Gastroesophageal sphincter (tissue), 3 donors: ENCODE data around the gene EVC2.

Experiments
- POLR2A ChIP-seq, 2 donors: fragments of 450-650 bp; IDR thresholded peaks; one replicate each; pipeline ENCODE4 v1.6.1; 2017; ENCODE audit warnings: antibody characterized with exemption in 2 of 2, mild to moderate bottlenecking in 2 of 2, moderate library complexity in 1 of 2
- TF ChIP-seq, protein P1 (sequence below), 4 experiments: fragments of 200-600 bp in 2 of 4; fragments of 450-650 bp in 2 of 4; sonication (generic) in 1 of 4; IDR thresholded peaks; one replicate each; pipeline ENCODE4 v1.5.1; 2017 to 2019; ENCODE audit warnings: antibody characterized with exemption in 4 of 4, mild to moderate bottlenecking in 2 of 4, moderate library complexity in 2 of 4

DNA sequence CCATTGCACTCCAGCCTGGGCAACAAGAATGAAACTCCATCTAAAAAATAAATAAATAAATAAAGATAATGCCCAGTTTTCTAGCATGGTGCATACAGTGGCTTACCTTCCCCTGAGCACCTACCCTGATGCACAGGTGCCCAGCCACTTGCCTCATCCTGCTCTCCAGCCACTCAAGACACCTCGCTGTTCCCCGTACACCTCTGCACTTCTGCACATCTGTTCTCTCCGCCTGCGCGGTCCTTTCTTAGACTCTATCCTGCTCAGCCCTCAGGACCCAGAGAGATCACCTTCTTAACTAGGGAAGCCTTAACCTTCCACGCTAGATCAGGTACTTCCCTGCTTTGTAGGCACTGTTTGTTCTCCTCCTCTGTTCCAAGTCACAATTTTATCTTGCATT, 5.5 kb upstream of the EVC2 start:
- TF ChIP-seq, protein P1, sequence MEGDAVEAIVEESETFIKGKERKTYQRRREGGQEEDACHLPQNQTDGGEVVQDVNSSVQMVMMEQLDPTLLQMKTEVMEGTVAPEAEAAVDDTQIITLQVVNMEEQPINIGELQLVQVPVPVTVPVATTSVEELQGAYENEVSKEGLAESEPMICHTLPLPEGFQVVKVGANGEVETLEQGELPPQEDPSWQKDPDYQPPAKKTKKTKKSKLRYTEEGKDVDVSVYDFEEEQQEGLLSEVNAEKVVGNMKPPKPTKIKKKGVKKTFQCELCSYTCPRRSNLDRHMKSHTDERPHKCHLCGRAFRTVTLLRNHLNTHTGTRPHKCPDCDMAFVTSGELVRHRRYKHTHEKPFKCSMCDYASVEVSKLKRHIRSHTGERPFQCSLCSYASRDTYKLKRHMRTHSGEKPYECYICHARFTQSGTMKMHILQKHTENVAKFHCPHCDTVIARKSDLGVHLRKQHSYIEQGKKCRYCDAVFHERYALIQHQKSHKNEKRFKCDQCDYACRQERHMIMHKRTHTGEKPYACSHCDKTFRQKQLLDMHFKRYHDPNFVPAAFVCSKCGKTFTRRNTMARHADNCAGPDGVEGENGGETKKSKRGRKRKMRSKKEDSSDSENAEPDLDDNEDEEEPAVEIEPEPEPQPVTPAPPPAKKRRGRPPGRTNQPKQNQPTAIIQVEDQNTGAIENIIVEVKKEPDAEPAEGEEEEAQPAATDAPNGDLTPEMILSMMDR (IDR thresholded peaks at IDR 0.05), result no peak
- TF ChIP-seq POLR2A (IDR thresholded peaks at IDR 0.05), result no peak
